Calu3 (cell line): ENCODE data around the gene C20orf141. TPM values are rescaled to one million over a fixed set of nuclear protein-coding genes. Genes with fewer than 3 reads are reported as not detected.

Experiments
- BruUV-seq: library from RNA; stranded (reverse); fragments of 400-500 nt; replicated peaks from 2 replicates; lab custom pipeline; 2021; lab: Mats Ljungman, UMichigan
- CTCF ChIA-PET: fragments of 300-600 bp; sonication (Branson Sonifier 250); formaldehyde crosslinking; loops from one replicate; lab custom pipeline; 2022; ENCODE audit warnings: antibody characterized with exemption; lab: Charles Lee
- DNase-seq: peaks from one replicate; pipeline ENCODE4 v3.0.0; 2022
- H3K27ac Mint-ChIP-seq: one replicate; pipeline ENCODE4 v1.8.0; 2022; ENCODE audit warnings: mixed read lengths; ENCODE audit not compliant: unreplicated experiment
- H3K27me3 Mint-ChIP-seq: one replicate; pipeline ENCODE4 v1.8.0; 2022; ENCODE audit warnings: mixed read lengths; ENCODE audit not compliant: unreplicated experiment
- H3K36me3 Mint-ChIP-seq: one replicate; pipeline ENCODE4 v1.8.0; 2022; ENCODE audit warnings: mild to moderate bottlenecking, moderate library complexity, mixed read lengths; ENCODE audit not compliant: insufficient read depth, unreplicated experiment
- H3K4me1 Mint-ChIP-seq: one replicate; pipeline ENCODE4 v1.8.0; 2022; ENCODE audit warnings: mild to moderate bottlenecking, low read depth, mixed read lengths; ENCODE audit not compliant: unreplicated experiment
- H3K4me3 Mint-ChIP-seq: one replicate; pipeline ENCODE4 v1.8.0; 2022; ENCODE audit warnings: mild to moderate bottlenecking, low read depth, moderate library complexity, mixed read lengths; ENCODE audit not compliant: unreplicated experiment
- H3K9me3 Mint-ChIP-seq: one replicate; pipeline ENCODE4 v1.8.0; 2022; ENCODE audit warnings: low read depth, mixed read lengths; ENCODE audit not compliant: unreplicated experiment
- intact Hi-C: fragments of 100-400 bp; cut with micrococcal nuclease; formaldehyde crosslinking; loops from one replicate; pipeline ENCODE4 v1.10.0; 2022; ENCODE audit not compliant: unreplicated experiment
- total RNA-seq: library from RNA; stranded (reverse); gene quantifications from 2 replicates; pipeline ENCODE4 v1.2.3, GENCODE V29; 2022
- TF ChIP-seq, protein P1 (sequence below): fragments of 200-600 bp; IDR thresholded peaks from one replicate; pipeline ENCODE4 v1.8.0; 2022; ENCODE audit warnings: antibody characterized with exemption; ENCODE audit not compliant: unreplicated experiment

The C20orf141 gene
- total RNA-seq, 1 experiment from 2014 or later: not detected

DNA sequence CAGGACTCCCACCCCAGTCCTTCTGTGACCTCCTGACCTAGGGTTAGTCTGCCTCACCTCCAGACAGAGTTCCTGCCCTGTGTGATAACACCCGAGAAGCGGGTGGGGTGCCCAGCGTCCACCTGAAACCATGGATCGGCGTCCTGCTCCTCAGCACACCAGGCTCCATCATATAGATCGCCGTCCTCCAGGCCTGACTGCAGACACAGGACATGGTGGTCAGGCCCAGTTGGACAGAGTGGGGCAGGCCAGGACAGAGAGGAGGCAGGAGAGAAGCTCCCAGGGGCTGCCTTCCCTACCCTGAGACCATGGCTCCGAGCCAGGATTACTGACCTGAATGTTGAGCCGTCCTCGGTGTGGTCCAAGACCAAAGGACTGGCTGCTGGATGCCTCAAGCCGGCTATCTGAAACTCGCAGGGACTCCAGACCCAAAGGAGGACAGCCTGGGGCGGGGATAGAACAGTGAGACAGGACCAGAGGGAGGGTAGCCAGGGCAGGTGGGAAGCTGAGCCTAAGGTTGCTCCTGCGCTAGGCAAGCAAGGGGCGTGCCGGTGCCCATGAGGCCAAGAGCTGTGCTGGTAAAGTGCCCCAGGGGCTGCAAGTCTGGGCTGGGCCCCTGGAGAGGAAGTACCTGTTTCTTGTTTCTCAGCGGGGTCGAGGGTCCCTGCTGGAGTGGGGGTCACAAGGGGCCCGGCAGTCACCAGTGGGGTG lies 16.5 kb upstream of the C20orf141 start:
- CTCF ChIA-PET: no interaction called here
- TF ChIP-seq, protein P1, sequence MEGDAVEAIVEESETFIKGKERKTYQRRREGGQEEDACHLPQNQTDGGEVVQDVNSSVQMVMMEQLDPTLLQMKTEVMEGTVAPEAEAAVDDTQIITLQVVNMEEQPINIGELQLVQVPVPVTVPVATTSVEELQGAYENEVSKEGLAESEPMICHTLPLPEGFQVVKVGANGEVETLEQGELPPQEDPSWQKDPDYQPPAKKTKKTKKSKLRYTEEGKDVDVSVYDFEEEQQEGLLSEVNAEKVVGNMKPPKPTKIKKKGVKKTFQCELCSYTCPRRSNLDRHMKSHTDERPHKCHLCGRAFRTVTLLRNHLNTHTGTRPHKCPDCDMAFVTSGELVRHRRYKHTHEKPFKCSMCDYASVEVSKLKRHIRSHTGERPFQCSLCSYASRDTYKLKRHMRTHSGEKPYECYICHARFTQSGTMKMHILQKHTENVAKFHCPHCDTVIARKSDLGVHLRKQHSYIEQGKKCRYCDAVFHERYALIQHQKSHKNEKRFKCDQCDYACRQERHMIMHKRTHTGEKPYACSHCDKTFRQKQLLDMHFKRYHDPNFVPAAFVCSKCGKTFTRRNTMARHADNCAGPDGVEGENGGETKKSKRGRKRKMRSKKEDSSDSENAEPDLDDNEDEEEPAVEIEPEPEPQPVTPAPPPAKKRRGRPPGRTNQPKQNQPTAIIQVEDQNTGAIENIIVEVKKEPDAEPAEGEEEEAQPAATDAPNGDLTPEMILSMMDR: no peak
- no peak overlapping the region for H3K4me3 Mint-ChIP-seq
- no peak overlapping the region for H3K27ac Mint-ChIP-seq
- no TSS peak for BruUV-seq
- intact Hi-C loops: no loop called here
- peaks cover 20% of the 10 kb centered on the region for H3K4me1 Mint-ChIP-seq
- H3K9me3 Mint-ChIP-seq: no peaks in the 10 kb centered on the region
- H3K27me3 Mint-ChIP-seq: peaks cover 99% of the 10 kb centered on the region
- DNase-seq: no peak
- H3K36me3 Mint-ChIP-seq: peaks cover 11% of the 10 kb centered on the region

DNA sequence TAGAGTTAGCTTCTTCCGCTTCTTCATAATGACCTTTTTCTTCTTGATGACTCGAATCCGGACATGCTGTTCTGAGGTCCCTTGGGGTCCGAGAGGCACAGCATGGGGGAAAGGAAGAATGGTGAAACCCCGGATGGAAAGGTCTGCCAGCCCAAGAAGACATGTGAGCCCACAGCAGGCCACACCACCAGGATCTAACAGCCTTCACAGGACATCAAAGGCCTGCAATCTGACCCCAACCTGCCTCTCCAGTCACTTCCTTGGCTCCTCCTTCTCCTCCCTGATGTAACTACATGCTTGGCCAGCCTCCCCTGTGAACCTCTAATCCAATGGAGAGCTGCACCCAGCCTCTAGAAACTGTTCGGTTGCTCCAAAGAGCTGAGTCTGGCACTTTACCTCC lies 16.0 kb upstream of the C20orf141 start:
- Mint-ChIP-seq H3K27me3 (peaks cover 99% of the 10 kb centered on the region), H3K4me3 (no peak overlapping the region), H3K27ac (no peak overlapping the region), H3K9me3 (no peaks in the 10 kb centered on the region), H3K36me3 (peaks cover 11% of the 10 kb centered on the region), H3K4me1 (peaks cover 20% of the 10 kb centered on the region)
- CTCF ChIA-PET: no interaction called here
- TF ChIP-seq, protein P1: no peak
- intact Hi-C loops: no loop called here
- no TSS peak for BruUV-seq
- DNase-seq: no peak

DNA sequence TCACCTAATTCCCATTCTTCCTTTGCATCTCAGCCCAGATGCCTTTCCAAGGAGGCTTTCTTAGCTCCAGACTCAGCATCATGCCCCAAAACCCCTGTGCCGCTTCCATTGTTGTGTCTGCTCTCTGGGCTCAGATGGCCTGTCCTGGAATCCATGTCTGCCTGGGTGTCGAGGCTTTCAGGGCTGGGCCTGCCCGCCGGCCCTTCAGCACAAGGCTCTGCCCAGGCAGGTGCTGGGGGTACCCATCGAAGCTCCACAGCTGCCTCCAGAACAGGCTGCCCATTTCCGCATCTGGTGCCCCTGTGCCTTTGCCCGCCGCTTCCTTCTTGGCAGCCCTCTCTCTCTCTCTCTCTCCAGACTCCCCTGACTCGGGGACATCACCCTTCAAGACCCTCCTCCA lies 15.5 kb upstream of the C20orf141 start:
- no TSS peak for BruUV-seq
- H3K9me3 Mint-ChIP-seq: no peaks in the 10 kb centered on the region
- intact Hi-C loops: no loop called here
- H3K36me3 Mint-ChIP-seq: peaks cover 10% of the 10 kb centered on the region
- CTCF ChIA-PET: no interaction called here
- peaks cover 20% of the 10 kb centered on the region for H3K4me1 Mint-ChIP-seq
- DNase-seq: no peak
- H3K27ac Mint-ChIP-seq: no peak overlapping the region
- no peak overlapping the region for H3K4me3 Mint-ChIP-seq
- TF ChIP-seq, protein P1: no peak
- H3K27me3 Mint-ChIP-seq: peaks cover 99% of the 10 kb centered on the region

DNA sequence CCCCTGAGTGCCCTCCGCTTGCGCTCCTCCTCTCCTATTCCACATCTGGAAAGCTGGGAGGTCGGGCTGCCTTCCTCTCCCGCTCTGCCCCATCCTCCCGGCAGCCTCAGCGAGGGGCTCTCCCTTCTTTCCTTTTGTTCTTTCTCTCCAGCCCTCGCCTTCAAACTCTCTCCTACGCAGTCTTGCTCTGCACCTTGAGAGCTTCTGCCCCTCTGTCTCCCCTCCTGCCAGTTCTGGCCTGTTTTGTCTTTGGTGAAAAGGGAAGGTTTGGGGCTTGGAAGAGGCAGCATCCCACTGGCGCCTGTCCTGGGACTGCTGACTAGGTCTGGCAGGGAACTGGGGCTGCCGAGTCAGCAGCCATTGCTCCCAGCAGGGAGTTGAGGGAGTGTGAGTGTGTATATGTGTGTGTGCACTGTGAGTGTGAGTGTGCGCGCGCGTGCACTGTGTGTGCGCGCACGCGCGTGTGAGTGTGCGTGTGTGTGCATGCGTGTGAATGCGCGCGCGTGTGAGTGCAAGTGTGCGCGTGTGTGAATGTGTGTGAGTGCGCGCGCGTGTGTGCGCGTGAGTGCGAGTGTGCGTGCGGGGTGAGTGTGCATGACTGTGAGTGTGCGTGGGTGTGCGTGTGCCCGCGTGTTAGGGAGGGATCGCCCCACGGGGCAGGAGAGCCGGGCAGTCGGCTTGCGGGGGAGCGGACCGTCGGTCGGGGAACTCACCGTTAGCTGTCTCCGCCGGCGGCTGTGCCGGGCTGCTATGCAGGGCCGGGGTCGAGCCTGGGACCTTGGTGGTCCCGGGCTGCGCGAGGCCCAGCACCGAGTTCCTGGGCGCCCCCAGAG lies 14.9 kb upstream of the C20orf141 start:
- peaks cover 99% of the 10 kb centered on the region for H3K27me3 Mint-ChIP-seq
- H3K4me3 Mint-ChIP-seq: peak overlapping the region; percentile 81
- no peaks in the 10 kb centered on the region for H3K9me3 Mint-ChIP-seq
- H3K27ac Mint-ChIP-seq: no peak overlapping the region
- CTCF ChIA-PET: no interaction called here
- DNase-seq: no peak
- H3K36me3 Mint-ChIP-seq: peaks cover 7% of the 10 kb centered on the region
- H3K4me1 Mint-ChIP-seq: peaks cover 20% of the 10 kb centered on the region
- BruUV-seq: no TSS peak
- TF ChIP-seq, protein P1: no peak
- intact Hi-C loops: no loop called here
